Tibial nerve (tissue), 4 donors: ENCODE data around the gene KRTAP19-1.

Source experiments
- CTCF ChIP-seq, 5 experiments: fragments of 200-600 bp in 3 of 5; fragments of 450-650 bp in 2 of 5; sonication (generic) in 3 of 5; IDR thresholded peaks; one replicate each; pipeline ENCODE4 v1.5.1; 2016 to 2019; ENCODE audit warnings: antibody characterized with exemption in 5 of 5, mild to moderate bottlenecking in 3 of 5, moderate library complexity in 2 of 5
- EP300 ChIP-seq, 2 donors: sonication (generic); formaldehyde crosslinking; IDR thresholded peaks; one replicate each; pipeline ENCODE4 v1.6.1; 2017; ENCODE audit warnings: antibody characterized with exemption in 2 of 2, mild to moderate bottlenecking in 1 of 2
- POLR2A ChIP-seq, 2 donors: fragments of 450-650 bp; IDR thresholded peaks; one replicate each; pipeline ENCODE4 v1.6.1; 2017; ENCODE audit warnings: antibody characterized with exemption in 2 of 2, mild to moderate bottlenecking in 2 of 2, moderate library complexity in 2 of 2

GRCh38 chr21:30518876-30519275 lies 38.7 kb upstream of the KRTAP19-1 start:
- TF ChIP-seq CTCF (IDR thresholded peaks at IDR 0.05) (no peak), EP300 (IDR thresholded peaks at IDR 0.05) (no peak), POLR2A (IDR thresholded peaks at IDR 0.05) (no peak)
